NCI-H460 (cell line): ENCODE data around the gene PLA2G6. TPM values are rescaled to one million over a fixed set of nuclear protein-coding genes. Genes with fewer than 3 reads are reported as not detected.
"Not testable (repeated sequence)": the region's sequence is repeated elsewhere in the genome, so short reads cannot be mapped to it uniquely, and the experiment has no call there.

Experiments used
- DNase-seq: peaks from one replicate; pipeline ENCODE4 v3.0.0-alpha.2; 2016; ENCODE audit warnings: low read depth; ENCODE audit errors: extremely low read depth
- total RNA-seq: library from RNA; depleted of rRNA; stranded (reverse); fragments of >200 nt; shearing (Covaris generic); gene quantifications from 2 replicates; pipeline ENCODE4 v1.2.3, GENCODE V29; 2014

The PLA2G6 gene
- total RNA-seq, 1 experiment from 2014 or later, result 7.5 TPM

- DNase-seq, result no peak
Measured at GRCh38 chr22:38193580-38193979, 11.9 kb upstream of the PLA2G6 start.

GRCh38 chr22:38192475-38192863 is 10.8 kb upstream of the PLA2G6 start:
- DNase-seq, result no peak

GRCh38 chr22:38191731-38192474 is 10.3 kb upstream of the PLA2G6 start:
- no peak for DNase-seq

- DNase-seq, result no peak
Measured at GRCh38 chr22:38191055-38191454, 9.4 kb upstream of the PLA2G6 start.

GRCh38 chr22:38190581-38190980 is 9.0 kb upstream of the PLA2G6 start:
- no peak for DNase-seq

- no peak for DNase-seq
Measured at GRCh38 chr22:38189104-38189503, 7.5 kb upstream of the PLA2G6 start.

- DNase-seq, result no peak
Measured at GRCh38 chr22:38187413-38188212, 6.0 kb upstream of the PLA2G6 start.

- no peak for DNase-seq
Measured at GRCh38 chr22:38186429-38186828, 4.8 kb upstream of the PLA2G6 start.

- no peak for DNase-seq
Measured at GRCh38 chr22:38184788-38185187, 3.2 kb upstream of the PLA2G6 start.

GRCh38 chr22:38180841-38181452 is 683 bp downstream of the PLA2G6 start:
- no peak for DNase-seq

- not testable (repeated sequence) for DNase-seq
Measured at GRCh38 chr22:38178605-38178937, 3.1 kb downstream of the PLA2G6 start.

GRCh38 chr22:38177926-38178604 is 3.6 kb downstream of the PLA2G6 start:
- DNase-seq, result no peak

- not testable (repeated sequence) for DNase-seq
Measured at GRCh38 chr22:38177571-38177925, 4.1 kb downstream of the PLA2G6 start.

- no peak for DNase-seq
Measured at GRCh38 chr22:38177044-38177443, 4.6 kb downstream of the PLA2G6 start.

GRCh38 chr22:38176170-38176741 is 5.4 kb downstream of the PLA2G6 start:
- DNase-seq, result no peak

- no peak for DNase-seq
Measured at GRCh38 chr22:38175206-38176118, 6.2 kb downstream of the PLA2G6 start.

- no peak for DNase-seq
Measured at GRCh38 chr22:38174626-38175025, 7.0 kb downstream of the PLA2G6 start.

GRCh38 chr22:38173641-38173906 is 8.1 kb downstream of the PLA2G6 start:
- no peak for DNase-seq

GRCh38 chr22:38172832-38173640 is 8.6 kb downstream of the PLA2G6 start:
- no peak for DNase-seq
